HepG2 (cell line): ENCODE data around the gene MRPL9. TPM values are rescaled to one million over a fixed set of nuclear protein-coding genes. Genes with fewer than 3 reads are reported as not detected.

ENCODE experiments used
- BORCS8-MEF2B ChIP-seq: sonication (generic); formaldehyde crosslinking; IDR thresholded peaks from 2 replicates; pipeline ENCODE4 v1.8.0; 2022; ENCODE audit warnings: mild to moderate bottlenecking, missing genetic modification reagents
- CC2D1A ChIP-seq: sonication (generic); formaldehyde crosslinking; IDR thresholded peaks from 2 replicates; pipeline ENCODE4 v1.8.1; 2023; ENCODE audit warnings: mild to moderate bottlenecking, missing genetic modification reagents
- FOXO4 ChIP-seq: sonication (generic); formaldehyde crosslinking; conservative IDR thresholded peaks from 2 replicates; pipeline ENCODE4 v1.8.1; 2023; ENCODE audit warnings: missing genetic modification reagents
- HMGXB3 ChIP-seq: sonication (generic); formaldehyde crosslinking; IDR thresholded peaks from 2 replicates; pipeline ENCODE4 v1.4.0; 2020; ENCODE audit warnings: missing genetic modification reagents, borderline replicate concordance
- KAT8 ChIP-seq: IDR thresholded peaks from 2 replicates; pipeline ENCODE4 v1.6.1; 2016; ENCODE audit warnings: missing genetic modification reagents, missing compliant biosample characterization
- MAZ ChIP-seq, 2 experiments: sonication (generic) in 1 of 2; formaldehyde crosslinking in 1 of 2; IDR thresholded peaks; 2 replicates each; pipeline versions ENCODE4 v1.5.0 to v1.6.1; 2012 to 2020; ENCODE audit warnings: low read depth in 2 of 2, mild to moderate bottlenecking in 2 of 2, borderline replicate concordance in 1 of 2, improper control_type of control experiment in 1 of 2, low read length in 1 of 2, missing genetic modification reagents in 1 of 2, moderate library complexity in 1 of 2
- MTF1 ChIP-seq: sonication (generic); formaldehyde crosslinking; IDR thresholded peaks from 2 replicates; pipeline ENCODE4 v1.5.0; 2020; ENCODE audit warnings: missing genetic modification reagents
- RCOR2 ChIP-seq: IDR thresholded peaks from 2 replicates; pipeline ENCODE4 v1.6.1; 2016; ENCODE audit warnings: missing biosample characterization, missing genetic modification reagents
- SNAPC4 ChIP-seq: sonication (generic); formaldehyde crosslinking; IDR thresholded peaks from 2 replicates; pipeline ENCODE4 v1.4.0; 2020; ENCODE audit warnings: mild to moderate bottlenecking, missing genetic modification reagents
- ZNF484 ChIP-seq: sonication (generic); formaldehyde crosslinking; IDR thresholded peaks from 2 replicates; pipeline ENCODE4 v1.5.1; 2020; ENCODE audit warnings: mild to moderate bottlenecking, low read depth, missing genetic modification reagents, borderline replicate concordance
- ZNF530 ChIP-seq: sonication (generic); formaldehyde crosslinking; IDR thresholded peaks from 2 replicates; pipeline ENCODE4 v1.5.0; 2020; ENCODE audit warnings: low read depth, mild to moderate bottlenecking, missing genetic modification reagents
- polyA plus RNA-seq, 8 experiments: library from polyadenylated mRNA; depleted of rRNA in 3 of 8; stranded (reverse) in 7 of 8; unstranded in 1 of 8; fragments of >200 nt; fragmentation: Illumina TruSeq in 4 of 8; extraction: Trizol in 4 of 8; gene quantifications; 2 replicates each; pipeline versions ENCODE4 v1.2.1 to v1.2.3, GENCODE V29; 2011 to 2016; ENCODE audit warnings: low read depth in 4 of 8, missing spikeins in 1 of 8, mixed read lengths in 1 of 8; ENCODE audit not compliant: insufficient read depth in 1 of 8
- total RNA-seq, 5 experiments: library from RNA; depleted of rRNA; stranded (reverse); fragments of >200 nt; fragmentation: Illumina TruSeq; extraction: Trizol; gene quantifications; 2 replicates each; pipeline ENCODE4 v1.2.3, GENCODE V29; 2016; ENCODE audit warnings: low read depth in 1 of 5
- TF ChIP-seq, protein P1 (sequence below): sonication (generic); formaldehyde crosslinking; IDR thresholded peaks from 2 replicates; pipeline ENCODE4 v1.4.0; 2020; ENCODE audit warnings: missing genetic modification reagents, low read depth, mild to moderate bottlenecking, borderline replicate concordance

The MRPL9 gene
- total and polyA plus RNA-seq, 2 of the 13 experiments (the other 11 are each of a cell fraction or from before 2014, with no cell fraction given), result 72.1 to 107 TPM

- TF ChIP-seq HMGXB3 (CRISPR knock-in tag), result peak; percentile 57; the same call in 1 of the 2 replicates
- no peak for TF ChIP-seq ZNF484 (CRISPR knock-in tag)
- TF ChIP-seq BORCS8-MEF2B, result peak; percentile 66; the same call in 1 of the 2 replicates
- TF ChIP-seq RCOR2 (CRISPR knock-in tag), result no peak
- TF ChIP-seq KAT8 (CRISPR knock-in tag), result peak; percentile 99
- 0 out of 2 replicates have a peak, but pooled peaks have one; percentile 54 for TF ChIP-seq MTF1 (CRISPR knock-in tag)
- TF ChIP-seq MAZ (IDR thresholded peaks at IDR 0.05; ENCODE audit: borderline replicate concordance, low read depth, low read length), result no peak
- TF ChIP-seq MAZ (CRISPR knock-in tag; IDR thresholded peaks at IDR 0.05; ENCODE audit: low read depth), result peak; percentile 66; the same call in 1 of the 2 replicates
- TF ChIP-seq FOXO4 (CRISPR knock-in tag), result 0 out of 2 replicates have a peak, but pooled peaks have one; percentile 24
- TF ChIP-seq CC2D1A, result no peak
- no peak for TF ChIP-seq ZNF530 (CRISPR knock-in tag)
- TF ChIP-seq, protein P1, sequence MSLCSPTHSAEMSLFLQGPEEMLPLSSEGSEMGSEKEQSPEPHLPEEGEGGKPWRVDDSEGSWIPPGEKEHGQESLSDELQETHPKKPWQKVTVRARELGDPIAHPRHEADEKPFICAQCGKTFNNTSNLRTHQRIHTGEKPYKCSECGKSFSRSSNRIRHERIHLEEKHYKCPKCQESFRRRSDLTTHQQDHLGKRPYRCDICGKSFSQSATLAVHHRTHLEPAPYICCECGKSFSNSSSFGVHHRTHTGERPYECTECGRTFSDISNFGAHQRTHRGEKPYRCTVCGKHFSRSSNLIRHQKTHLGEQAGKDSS (CRISPR knock-in tag), result no peak
- TF ChIP-seq SNAPC4 (CRISPR knock-in tag), result 0 out of 2 replicates have a peak, but pooled peaks have one; percentile 24
Observed at GRCh38 chr1:151762941-151763921, at the start of gene MRPL9 (continued).
